ENCODE measurements around the gene UNC13B.

DNA sequence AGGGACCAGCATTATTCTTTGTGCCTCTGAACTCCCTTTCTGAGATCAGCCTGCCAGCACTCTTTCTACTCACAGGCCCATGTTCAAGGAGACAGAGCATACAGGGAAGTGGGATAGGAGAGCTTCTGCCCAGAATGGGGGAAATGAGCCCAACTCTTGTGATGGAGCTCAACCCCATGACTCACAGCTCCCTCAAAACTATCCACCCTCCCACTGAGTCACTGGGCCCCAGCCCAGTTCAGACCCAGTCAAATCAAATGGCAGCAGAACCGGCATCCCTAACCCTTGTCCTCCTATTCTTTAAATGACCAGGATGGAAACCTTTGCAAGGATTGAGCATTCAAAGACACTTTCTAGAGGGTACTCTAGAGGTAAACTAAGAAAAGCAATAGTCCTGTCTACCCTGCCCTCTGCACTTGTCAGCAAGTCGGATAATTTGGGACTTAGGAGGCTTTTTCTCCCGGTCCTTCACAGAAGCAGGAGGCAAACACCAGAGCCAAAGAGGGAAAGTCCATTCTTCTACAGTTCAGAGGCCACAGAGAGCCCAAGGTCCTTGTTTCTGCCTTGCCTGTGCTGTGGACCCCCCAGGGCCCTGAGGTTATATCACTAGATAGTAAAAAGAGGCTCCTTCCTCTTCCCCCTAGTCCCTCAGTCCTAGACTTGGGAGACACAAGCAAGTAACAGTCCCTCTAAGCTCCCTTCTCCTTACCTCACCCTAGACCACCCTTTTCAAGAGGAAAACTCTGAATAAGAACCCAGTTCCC, 49.4 kb upstream of the UNC13B start:
- TF ChIP-seq SUZ12 (IDR thresholded peaks at IDR 0.05; ENCODE audit: extremely low read depth, insufficient read depth, insufficient read length) (no peak), YY1 (IDR thresholded peaks at IDR 0.05; ENCODE audit: insufficient read depth, insufficient read length) (no peak)
